NB4 (cell line): ENCODE measurements around the gene INSR.

Experiments
- DNase-seq: peaks from one replicate; pipeline ENCODE4 v3.0.0; 2010; ENCODE audit warnings: low read depth
- H3K4me3 ChIP-seq: one replicate; pipeline ENCODE4 v1.5.1; 2011; ENCODE audit warnings: mild to moderate bottlenecking, low read depth, low read length, moderate library complexity
- MYC ChIP-seq: IDR thresholded peaks from 2 replicates; pipeline ENCODE4 v1.6.1; 2011; ENCODE audit warnings: low read depth, low read length
- POLR2A ChIP-seq: IDR thresholded peaks from 2 replicates; pipeline ENCODE4 v1.6.1; 2011; ENCODE audit warnings: mild to moderate bottlenecking; ENCODE audit not compliant: insufficient read length; ENCODE audit errors: extremely low read depth
- TF ChIP-seq, protein P1 (sequence below): IDR thresholded peaks from one replicate; pipeline ENCODE4 v1.5.1; 2012; ENCODE audit warnings: low read depth, low read length
- TF ChIP-seq, protein P2 (sequence below): IDR thresholded peaks from 2 replicates; pipeline ENCODE4 v1.6.1; 2011; ENCODE audit warnings: low read depth, low read length

Gene INSR

GRCh38 chr19:7172794-7173193, 121.4 kb downstream of the INSR start:
- H3K4me3 ChIP-seq, result no peak overlapping the region
- DNase-seq, result no peak
- TF ChIP-seq POLR2A (no peak), MYC (no peak)
- TF ChIP-seq, protein P1, sequence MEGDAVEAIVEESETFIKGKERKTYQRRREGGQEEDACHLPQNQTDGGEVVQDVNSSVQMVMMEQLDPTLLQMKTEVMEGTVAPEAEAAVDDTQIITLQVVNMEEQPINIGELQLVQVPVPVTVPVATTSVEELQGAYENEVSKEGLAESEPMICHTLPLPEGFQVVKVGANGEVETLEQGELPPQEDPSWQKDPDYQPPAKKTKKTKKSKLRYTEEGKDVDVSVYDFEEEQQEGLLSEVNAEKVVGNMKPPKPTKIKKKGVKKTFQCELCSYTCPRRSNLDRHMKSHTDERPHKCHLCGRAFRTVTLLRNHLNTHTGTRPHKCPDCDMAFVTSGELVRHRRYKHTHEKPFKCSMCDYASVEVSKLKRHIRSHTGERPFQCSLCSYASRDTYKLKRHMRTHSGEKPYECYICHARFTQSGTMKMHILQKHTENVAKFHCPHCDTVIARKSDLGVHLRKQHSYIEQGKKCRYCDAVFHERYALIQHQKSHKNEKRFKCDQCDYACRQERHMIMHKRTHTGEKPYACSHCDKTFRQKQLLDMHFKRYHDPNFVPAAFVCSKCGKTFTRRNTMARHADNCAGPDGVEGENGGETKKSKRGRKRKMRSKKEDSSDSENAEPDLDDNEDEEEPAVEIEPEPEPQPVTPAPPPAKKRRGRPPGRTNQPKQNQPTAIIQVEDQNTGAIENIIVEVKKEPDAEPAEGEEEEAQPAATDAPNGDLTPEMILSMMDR, result no peak
- TF ChIP-seq, protein P2, sequence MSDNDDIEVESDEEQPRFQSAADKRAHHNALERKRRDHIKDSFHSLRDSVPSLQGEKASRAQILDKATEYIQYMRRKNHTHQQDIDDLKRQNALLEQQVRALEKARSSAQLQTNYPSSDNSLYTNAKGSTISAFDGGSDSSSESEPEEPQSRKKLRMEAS, result no peak

GRCh38 chr19:7170983-7171382, 123.2 kb downstream of the INSR start:
- TF ChIP-seq, protein P2, result no peak
- no peak for TF ChIP-seq MYC
- H3K4me3 ChIP-seq, result no peak overlapping the region
- DNase-seq, result no peak

DNA sequence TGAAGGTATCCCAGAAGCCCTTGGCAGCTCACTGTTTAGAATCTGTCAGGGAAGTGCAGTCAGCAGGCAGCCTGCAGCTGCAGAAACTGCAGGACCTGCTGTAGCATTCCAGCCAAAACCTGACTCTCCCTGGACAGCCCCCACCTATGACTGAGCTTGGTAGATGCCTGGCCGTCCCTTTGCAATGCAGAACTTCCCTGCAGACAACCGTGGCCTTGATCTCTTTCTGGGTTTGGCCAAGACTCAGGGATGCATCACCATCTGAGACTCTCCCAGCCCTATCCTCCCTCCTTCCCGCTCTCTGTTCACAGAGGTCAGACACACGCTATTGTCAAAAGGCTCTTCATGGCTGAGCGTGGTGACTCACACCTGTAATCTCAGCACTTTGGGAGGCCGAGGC, 125.3 kb downstream of the INSR start:
- TF ChIP-seq, protein P2, result no peak
- TF ChIP-seq POLR2A, result no peak
- TF ChIP-seq, protein P1, result no peak
- TF ChIP-seq MYC, result no peak
- H3K4me3 ChIP-seq, result no peak overlapping the region
- DNase-seq, result no peak

DNA sequence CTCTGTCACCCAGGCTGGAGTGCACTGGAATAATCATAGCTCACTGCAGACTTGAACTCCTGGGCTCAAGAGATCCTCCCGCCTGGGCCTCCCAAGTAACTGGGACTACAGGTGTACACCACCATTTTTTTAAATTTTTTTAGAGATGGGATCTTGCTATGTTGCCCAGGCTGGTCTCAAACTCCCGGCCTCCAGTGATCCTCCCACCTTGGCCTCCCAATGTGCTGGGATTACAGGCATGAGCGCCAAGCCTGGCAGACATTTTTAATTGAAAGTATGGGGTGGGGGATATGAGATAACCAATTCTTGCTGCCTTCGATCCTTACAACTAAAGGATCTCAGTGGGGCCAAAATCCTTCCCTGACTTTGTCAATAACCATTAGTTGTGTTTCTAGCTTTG, 132.9 kb downstream of the INSR start:
- no peak for TF ChIP-seq POLR2A
- TF ChIP-seq, protein P1, result no peak
- DNase-seq, result no peak
- H3K4me3 ChIP-seq, result no peak overlapping the region

GRCh38 chr19:7159105-7159933, 134.9 kb downstream of the INSR start:
- DNase-seq, result peak; percentile 62
- TF ChIP-seq, protein P1, result no peak
- TF ChIP-seq, protein P2, result no peak
- TF ChIP-seq MYC (no peak), POLR2A (no peak)
- H3K4me3 ChIP-seq, result no peak overlapping the region

- TF ChIP-seq MYC (no peak), POLR2A (no peak)
- TF ChIP-seq, protein P2, result no peak
- TF ChIP-seq, protein P1, result no peak
- no peak overlapping the region for H3K4me3 ChIP-seq
- no peak for DNase-seq
Observed at GRCh38 chr19:7153022-7153421, 141.2 kb downstream of the INSR start.
